OCI-LY1 (cell line): ENCODE measurements around the gene ART3.

Experiments used
- EZH2 ChIP-seq: fragments of 200-600 bp; sonication (generic), shearing (Covaris generic); IDR thresholded peaks from 2 replicates; pipeline ENCODE4 v1.8.0; 2017; ENCODE audit warnings: borderline replicate concordance, mixed run types, mild to moderate bottlenecking, antibody characterized with exemption, low read length, moderate library complexity, mixed read lengths
- TF ChIP-seq, protein P1 (sequence below): fragments of 200-600 bp; sonication (generic), shearing (Covaris generic); IDR thresholded peaks from 2 replicates; pipeline ENCODE4 v1.5.1; 2017; ENCODE audit warnings: mild to moderate bottlenecking, antibody characterized with exemption, low read length, moderate library complexity, mixed read lengths

- TF ChIP-seq, protein P1, sequence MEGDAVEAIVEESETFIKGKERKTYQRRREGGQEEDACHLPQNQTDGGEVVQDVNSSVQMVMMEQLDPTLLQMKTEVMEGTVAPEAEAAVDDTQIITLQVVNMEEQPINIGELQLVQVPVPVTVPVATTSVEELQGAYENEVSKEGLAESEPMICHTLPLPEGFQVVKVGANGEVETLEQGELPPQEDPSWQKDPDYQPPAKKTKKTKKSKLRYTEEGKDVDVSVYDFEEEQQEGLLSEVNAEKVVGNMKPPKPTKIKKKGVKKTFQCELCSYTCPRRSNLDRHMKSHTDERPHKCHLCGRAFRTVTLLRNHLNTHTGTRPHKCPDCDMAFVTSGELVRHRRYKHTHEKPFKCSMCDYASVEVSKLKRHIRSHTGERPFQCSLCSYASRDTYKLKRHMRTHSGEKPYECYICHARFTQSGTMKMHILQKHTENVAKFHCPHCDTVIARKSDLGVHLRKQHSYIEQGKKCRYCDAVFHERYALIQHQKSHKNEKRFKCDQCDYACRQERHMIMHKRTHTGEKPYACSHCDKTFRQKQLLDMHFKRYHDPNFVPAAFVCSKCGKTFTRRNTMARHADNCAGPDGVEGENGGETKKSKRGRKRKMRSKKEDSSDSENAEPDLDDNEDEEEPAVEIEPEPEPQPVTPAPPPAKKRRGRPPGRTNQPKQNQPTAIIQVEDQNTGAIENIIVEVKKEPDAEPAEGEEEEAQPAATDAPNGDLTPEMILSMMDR: no peak
- no peak for TF ChIP-seq EZH2
These were observed 45.7 kb downstream of the ART3 start for GRCh38 chr4:76120199-76120598.
